DND-41 (cell line): ENCODE data around the gene EIF4G3.

Experiments used
- ATAC-seq: fragments of 200-7000 bp; cut with Tn5 transposase; 3 replicates; pipeline ENCODE4 v1.9.1; 2021; ENCODE audit warnings: low read depth; ENCODE audit not compliant: insufficient read depth
- DNase-seq: peaks from one replicate; pipeline ENCODE4 v3.0.0-alpha.2; 2020
- H2AFZ ChIP-seq: 2 replicates; pipeline ENCODE4 v1.6.0; 2012; ENCODE audit warnings: low read depth, low read length
- H3K27ac ChIP-seq: 2 replicates; pipeline ENCODE4 v1.5.1; 2012; ENCODE audit warnings: low read length, inconsistent platforms
- H3K27me3 ChIP-seq: fragments of 200-600 bp; sonication (generic); 2 replicates; pipeline ENCODE4 v1.6.0; 2012; ENCODE audit warnings: low read length, mild to moderate bottlenecking, inconsistent platforms; ENCODE audit not compliant: insufficient read depth, poor library complexity
- H3K36me3 ChIP-seq: 2 replicates; pipeline ENCODE4 v1.5.1; 2012; ENCODE audit warnings: low read length, inconsistent platforms; ENCODE audit not compliant: insufficient read depth
- H3K4me1 ChIP-seq: 2 replicates; pipeline ENCODE4 v1.5.1; 2012; ENCODE audit warnings: mild to moderate bottlenecking, low read length; ENCODE audit not compliant: insufficient read depth
- H3K4me2 ChIP-seq: 2 replicates; pipeline ENCODE4 v1.6.0; 2012; ENCODE audit warnings: mild to moderate bottlenecking, moderate library complexity, low read length, inconsistent platforms; ENCODE audit not compliant: insufficient read depth
- H3K4me3 ChIP-seq, 2 experiments: fragments of 200-600 bp in 1 of 2; shearing (Covaris generic) in 1 of 2; 2 replicates each; pipeline ENCODE4 v1.5.1; 2012 to 2016; ENCODE audit warnings: inconsistent platforms in 2 of 2, low read length in 2 of 2, mild to moderate bottlenecking in 2 of 2, low read depth in 1 of 2, moderate library complexity in 1 of 2
- H3K79me2 ChIP-seq: 2 replicates; pipeline ENCODE4 v1.6.0; 2012; ENCODE audit warnings: low read length, inconsistent platforms; ENCODE audit not compliant: insufficient read depth
- H3K9ac ChIP-seq: 2 replicates; pipeline ENCODE4 v1.6.0; 2012; ENCODE audit warnings: low read depth, mild to moderate bottlenecking, inconsistent platforms, low read length, moderate library complexity
- H3K9me3 ChIP-seq: 2 replicates; pipeline ENCODE4 v1.5.1; 2012; ENCODE audit warnings: low read length, moderate library complexity, mild to moderate bottlenecking, inconsistent platforms; ENCODE audit not compliant: insufficient read depth, severe bottlenecking
- H4K20me1 ChIP-seq: 2 replicates; pipeline ENCODE4 v1.6.0; 2012; ENCODE audit warnings: low read length; ENCODE audit not compliant: insufficient read depth
- EZH2 ChIP-seq: IDR thresholded peaks from 3 replicates; pipeline ENCODE4 v1.6.1; 2012; ENCODE audit warnings: borderline replicate concordance, low read depth, mild to moderate bottlenecking, moderate library complexity, low read length, inconsistent platforms; ENCODE audit not compliant: severe bottlenecking
- TF ChIP-seq, protein P1 (sequence below): IDR thresholded peaks from 2 replicates; pipeline ENCODE4 v1.5.1; 2012; ENCODE audit warnings: borderline replicate concordance, low read length, moderate library complexity, mild to moderate bottlenecking; ENCODE audit not compliant: poor library complexity, severe bottlenecking; ENCODE audit errors: extremely low read depth

Gene EIF4G3

GRCh38 chr1:21143752-21144151 lies 32.9 kb downstream of the EIF4G3 start:
- no peak overlapping the region for H2AFZ ChIP-seq
- no peak overlapping the region for H3K4me3 ChIP-seq
- no peak for ATAC-seq
- no peaks in the 10 kb centered on the region for H3K4me1 ChIP-seq
- H4K20me1 ChIP-seq = peaks cover 2% of the 10 kb centered on the region; the same call in 1 of the 2 replicates
- H3K9ac ChIP-seq = no peak overlapping the region
- TF ChIP-seq EZH2 = no peak
- TF ChIP-seq, protein P1, sequence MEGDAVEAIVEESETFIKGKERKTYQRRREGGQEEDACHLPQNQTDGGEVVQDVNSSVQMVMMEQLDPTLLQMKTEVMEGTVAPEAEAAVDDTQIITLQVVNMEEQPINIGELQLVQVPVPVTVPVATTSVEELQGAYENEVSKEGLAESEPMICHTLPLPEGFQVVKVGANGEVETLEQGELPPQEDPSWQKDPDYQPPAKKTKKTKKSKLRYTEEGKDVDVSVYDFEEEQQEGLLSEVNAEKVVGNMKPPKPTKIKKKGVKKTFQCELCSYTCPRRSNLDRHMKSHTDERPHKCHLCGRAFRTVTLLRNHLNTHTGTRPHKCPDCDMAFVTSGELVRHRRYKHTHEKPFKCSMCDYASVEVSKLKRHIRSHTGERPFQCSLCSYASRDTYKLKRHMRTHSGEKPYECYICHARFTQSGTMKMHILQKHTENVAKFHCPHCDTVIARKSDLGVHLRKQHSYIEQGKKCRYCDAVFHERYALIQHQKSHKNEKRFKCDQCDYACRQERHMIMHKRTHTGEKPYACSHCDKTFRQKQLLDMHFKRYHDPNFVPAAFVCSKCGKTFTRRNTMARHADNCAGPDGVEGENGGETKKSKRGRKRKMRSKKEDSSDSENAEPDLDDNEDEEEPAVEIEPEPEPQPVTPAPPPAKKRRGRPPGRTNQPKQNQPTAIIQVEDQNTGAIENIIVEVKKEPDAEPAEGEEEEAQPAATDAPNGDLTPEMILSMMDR = no peak
- H3K36me3 ChIP-seq = peaks cover 29% of the 10 kb centered on the region; the same call in 1 of the 2 replicates
- DNase-seq = no peak
- H3K79me2 ChIP-seq = peaks cover 27% of the 10 kb centered on the region; the same call in 1 of the 2 replicates
- H3K27ac ChIP-seq = no peak overlapping the region
- no peak overlapping the region for H3K4me2 ChIP-seq
- no peaks in the 10 kb centered on the region for H3K27me3 ChIP-seq
- no peaks in the 10 kb centered on the region for H3K9me3 ChIP-seq

- Histone ChIP-seq H3K4me2 (no peak overlapping the region), H3K27me3 (no peaks in the 10 kb centered on the region), H3K9me3 (no peaks in the 10 kb centered on the region), H3K9ac (no peak overlapping the region), H3K36me3 (peaks cover 24% of the 10 kb centered on the region; the same call in 1 of the 2 replicates), H3K27ac (no peak overlapping the region), H2AFZ (no peak overlapping the region), H4K20me1 (peaks cover 2% of the 10 kb centered on the region; the same call in 1 of the 2 replicates), H3K4me3 (no peak overlapping the region), H3K79me2 (peaks cover 32% of the 10 kb centered on the region), H3K4me1 (no peaks in the 10 kb centered on the region)
- ATAC-seq = no peak
- TF ChIP-seq EZH2 = no peak
- TF ChIP-seq, protein P1 = no peak
- no peak for DNase-seq
These were observed 33.6 kb downstream of the EIF4G3 start for GRCh38 chr1:21143138-21143537.

DNA sequence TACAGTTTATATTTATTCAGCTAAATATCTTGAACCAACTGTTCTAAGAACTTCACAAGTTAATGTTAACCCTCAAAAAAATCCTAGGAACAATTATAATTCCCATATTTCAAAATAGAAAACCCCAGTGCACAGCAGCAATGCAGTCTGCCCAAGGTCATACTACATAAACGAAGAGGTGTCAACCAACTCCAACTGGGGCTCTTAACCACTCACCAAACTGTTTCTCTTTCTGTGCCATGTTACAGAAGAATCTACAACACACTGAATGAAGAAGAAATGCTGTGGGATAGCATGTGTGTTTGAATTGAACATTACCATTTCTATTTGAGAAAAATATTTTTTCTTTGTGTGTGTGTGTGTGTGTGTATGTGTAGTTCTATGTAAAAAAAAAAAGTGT lies 35.7 kb downstream of the EIF4G3 start:
- ATAC-seq (no peak), DNase-seq (no peak)
- H3K27ac ChIP-seq = no peak overlapping the region
- no peaks in the 10 kb centered on the region for H3K9me3 ChIP-seq
- H3K79me2 ChIP-seq = peaks cover 32% of the 10 kb centered on the region
- no peaks in the 10 kb centered on the region for H3K27me3 ChIP-seq
- TF ChIP-seq, protein P1 = no peak
- TF ChIP-seq EZH2 = no peak
- peaks cover 2% of the 10 kb centered on the region; the same call in 1 of the 2 replicates for H4K20me1 ChIP-seq
- H3K4me1 ChIP-seq = no peaks in the 10 kb centered on the region
- H3K36me3 ChIP-seq = peaks cover 21% of the 10 kb centered on the region; the same call in 1 of the 2 replicates
- no peak overlapping the region for H3K4me2 ChIP-seq
- no peak overlapping the region for H2AFZ ChIP-seq
- H3K4me3 ChIP-seq = no peak overlapping the region
- H3K9ac ChIP-seq = no peak overlapping the region
